Activated T-cell treated with anti-CD3 and anti-CD28 coated beads, Interleukin-2, amount 50 U/mL, for 1 hour (primary cell): Measurements from ENCODE around the gene SHISA3.
"Not testable (repeated sequence)": the region's sequence is repeated elsewhere in the genome, so short reads cannot be mapped to it uniquely, and the experiment has no call there.

ENCODE experiments used
- DNase-seq: peaks from one replicate; pipeline ENCODE4 v3.0.0-alpha.2; 2020

Gene SHISA3

DNA sequence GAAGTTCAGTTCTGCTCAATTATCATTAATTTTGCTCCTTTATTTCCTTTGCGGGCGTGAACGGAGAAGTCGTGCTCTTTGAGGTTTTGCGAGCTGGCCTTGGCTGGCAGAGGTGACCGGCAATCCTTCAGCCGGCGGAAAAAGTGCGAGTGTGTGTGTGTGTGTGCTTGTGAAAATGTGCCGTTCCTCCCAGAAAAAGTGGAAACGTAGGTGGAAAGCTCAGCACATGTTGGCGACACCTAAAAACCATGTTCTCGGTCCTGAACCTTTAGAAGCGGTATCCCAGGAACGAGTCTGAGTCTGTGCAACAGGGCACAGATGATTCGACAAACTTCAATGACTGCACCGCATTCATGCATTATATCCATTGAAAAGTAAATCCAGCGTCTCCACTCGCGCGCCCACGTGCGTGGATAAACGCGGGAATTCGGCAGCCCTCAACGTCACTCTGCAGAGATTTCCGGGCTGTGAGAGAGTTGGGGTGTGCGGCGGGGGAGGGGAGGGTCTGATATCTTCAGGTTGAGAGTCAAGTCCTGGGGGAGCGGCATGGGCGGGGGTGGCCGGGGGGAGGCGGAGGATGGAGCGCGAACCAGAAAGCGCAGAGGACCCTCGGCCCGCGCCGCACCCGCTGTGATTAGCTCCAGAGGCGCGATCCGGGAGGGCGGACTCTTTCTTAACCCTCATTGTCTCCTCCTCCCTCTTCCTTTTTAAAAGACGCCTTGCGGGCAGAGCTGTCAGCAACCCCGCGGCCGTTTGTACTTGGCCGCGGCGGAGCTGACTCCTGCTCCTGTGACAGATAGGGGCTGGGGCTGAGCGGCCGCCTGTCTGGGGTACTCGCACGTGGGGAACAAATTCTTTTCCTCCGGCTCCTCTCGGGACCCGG is at the start of gene SHISA3:
Gene SHISA3, plus strand, starts transcription at position 737 of the 883 bp plus-strand sequence. CDS start 569 bp downstream, outside the sequence.
- DNase-seq: no peak

- DNase-seq: no peak
Observed at GRCh38 chr4:42348247-42348646, 49.0 kb upstream of the SHISA3 start.

DNA sequence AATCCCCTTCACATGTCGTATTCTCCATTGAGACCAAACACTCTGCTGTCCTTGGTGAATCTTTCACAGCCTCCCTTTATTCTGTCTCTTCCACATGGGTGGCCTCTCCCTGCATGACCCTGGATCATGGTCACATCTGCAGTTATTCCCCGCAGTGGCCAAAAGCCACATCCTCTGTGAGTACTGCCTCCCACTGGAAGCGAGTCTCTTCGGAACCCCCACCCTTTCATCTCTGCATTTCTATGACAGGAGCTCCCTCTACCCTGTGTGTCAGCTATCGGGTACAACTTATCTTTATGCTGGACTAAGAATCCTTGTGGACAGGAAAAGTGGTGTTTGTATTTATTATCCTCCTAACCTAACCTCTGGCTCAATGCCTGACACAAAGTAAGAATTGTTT is 48.6 kb upstream of the SHISA3 start:
- DNase-seq: no peak

- no peak for DNase-seq
Observed at GRCh38 chr4:42350611-42351182, 46.6 kb upstream of the SHISA3 start.

DNA sequence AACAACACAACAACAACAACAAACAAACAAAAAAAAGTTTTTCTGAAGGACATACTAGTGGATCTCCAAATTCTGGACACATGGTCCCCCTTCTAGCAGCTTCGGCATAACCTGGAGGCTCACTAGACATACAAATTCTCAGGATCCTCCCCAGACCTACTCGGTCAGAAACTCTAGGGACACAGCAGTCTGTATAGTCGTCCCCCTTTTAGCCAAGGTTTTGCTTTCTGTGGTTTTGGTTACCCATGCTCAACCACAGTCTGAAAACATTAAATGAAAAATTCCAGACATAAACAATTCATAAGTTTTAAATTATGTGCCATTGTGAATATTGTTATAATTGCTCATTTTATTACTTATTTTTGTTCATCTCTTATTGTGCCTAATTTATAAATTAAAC is 45.2 kb upstream of the SHISA3 start:
- no peak for DNase-seq

DNA sequence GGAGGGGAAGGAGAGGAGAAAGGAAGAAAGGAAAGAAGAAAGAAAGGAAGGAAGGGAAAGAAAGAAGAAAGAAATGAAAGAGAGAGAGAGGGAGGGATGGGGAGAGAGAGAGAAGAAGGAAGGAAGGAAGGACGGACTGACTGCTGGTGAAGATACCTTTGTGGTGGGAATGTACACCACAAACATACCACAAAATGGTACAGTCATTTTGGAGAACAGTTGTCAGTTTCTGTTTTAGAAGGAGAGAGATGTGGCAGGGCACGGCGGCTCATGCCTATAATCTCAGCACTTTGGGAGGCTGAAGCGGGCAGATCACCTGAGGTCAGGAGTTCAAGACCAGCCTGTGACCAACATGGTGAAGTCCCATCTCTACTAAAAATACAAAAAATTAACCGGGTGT is 40.0 kb upstream of the SHISA3 start:
- DNase-seq: no peak

DNA sequence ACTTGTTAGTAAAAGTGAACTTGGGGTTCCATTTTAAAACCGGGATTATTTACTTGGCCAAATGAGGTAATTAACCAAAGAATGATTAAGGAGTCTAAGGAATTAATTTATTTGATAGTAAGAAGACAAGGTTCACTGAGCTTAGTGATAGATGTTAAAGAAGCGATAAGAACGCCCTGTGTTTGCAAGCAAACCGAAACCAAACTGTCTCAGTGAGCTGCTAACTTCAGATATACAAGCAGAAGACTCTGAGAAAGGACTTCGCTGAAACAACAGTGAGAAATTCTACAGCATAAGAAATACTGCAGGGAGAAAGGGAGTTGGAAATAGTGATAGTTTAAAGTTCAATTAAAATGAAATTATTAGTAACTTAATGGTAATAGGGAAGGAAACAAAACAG is 37.6 kb upstream of the SHISA3 start:
- DNase-seq: no peak

- no peak for DNase-seq
Observed at GRCh38 chr4:42360256-42360669, 37.0 kb upstream of the SHISA3 start.

DNA sequence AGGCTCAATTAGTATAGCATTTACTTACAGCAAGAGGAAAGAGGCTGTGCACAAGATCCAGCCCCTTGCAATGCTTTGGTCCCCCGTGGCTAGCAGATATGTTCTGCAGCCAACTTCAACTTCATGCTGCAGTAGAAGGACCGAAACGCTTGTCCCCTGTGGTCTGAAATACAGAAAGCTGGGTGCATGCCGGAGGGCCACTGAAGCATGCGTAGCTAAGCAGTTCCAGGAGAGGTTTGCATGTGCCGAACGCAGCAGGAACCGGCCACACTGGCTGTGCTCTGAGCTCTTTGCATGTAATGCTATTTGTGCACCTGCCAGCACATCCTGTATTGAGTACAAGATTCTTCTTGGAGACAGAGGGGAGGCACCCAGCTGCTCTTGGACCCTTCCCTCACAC is 35.8 kb upstream of the SHISA3 start:
- DNase-seq: no peak

GRCh38 chr4:42362591-42362990 is 34.7 kb upstream of the SHISA3 start:
- DNase-seq: no peak

DNA sequence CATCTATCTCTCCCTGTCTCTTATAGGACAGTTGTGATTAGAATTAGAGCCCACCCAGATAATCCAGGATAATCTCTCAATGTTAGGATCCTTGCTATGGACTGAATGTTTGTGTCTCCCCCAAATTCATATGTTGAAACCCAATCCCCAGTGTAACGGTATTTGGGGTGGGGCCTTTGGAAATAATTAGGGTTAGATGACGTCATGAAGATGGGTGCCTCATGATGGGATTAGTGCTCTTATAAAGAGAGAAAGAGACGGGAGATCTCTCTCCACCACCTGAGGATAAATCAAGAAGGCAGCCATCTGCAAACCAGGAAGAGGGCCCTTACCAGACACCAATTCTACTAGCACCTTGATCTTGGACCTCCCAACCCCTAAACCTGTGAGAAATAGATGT is 33.7 kb upstream of the SHISA3 start:
- no peak for DNase-seq

- no peak for DNase-seq
Observed at GRCh38 chr4:42364266-42365053, 32.8 kb upstream of the SHISA3 start.

DNA sequence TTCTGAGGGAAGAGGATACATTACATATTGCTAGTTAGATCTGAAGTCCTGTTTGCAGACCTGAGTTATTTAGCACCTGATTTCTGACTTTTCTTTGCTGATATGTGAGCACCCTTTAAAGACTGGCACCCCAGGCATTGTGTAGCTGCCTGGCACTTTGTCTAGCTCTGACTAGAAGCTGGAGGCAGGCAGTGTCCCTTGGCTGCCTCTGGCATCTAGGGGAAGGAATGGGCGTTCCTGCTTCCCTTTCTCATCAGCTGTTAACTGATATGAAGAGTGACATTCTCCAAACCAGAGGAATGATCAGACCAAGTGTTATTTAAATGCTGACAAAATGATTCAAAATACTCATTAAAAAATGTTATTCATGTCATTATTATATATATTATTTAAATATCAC is 30.3 kb upstream of the SHISA3 start:
- no peak for DNase-seq

- no peak for DNase-seq
Observed at GRCh38 chr4:42369489-42369888, 27.8 kb upstream of the SHISA3 start.

- DNase-seq: no peak
Observed at GRCh38 chr4:42371305-42372252, 25.7 kb upstream of the SHISA3 start.

GRCh38 chr4:42372303-42372702 is 25.0 kb upstream of the SHISA3 start:
- not testable (repeated sequence) for DNase-seq

DNA sequence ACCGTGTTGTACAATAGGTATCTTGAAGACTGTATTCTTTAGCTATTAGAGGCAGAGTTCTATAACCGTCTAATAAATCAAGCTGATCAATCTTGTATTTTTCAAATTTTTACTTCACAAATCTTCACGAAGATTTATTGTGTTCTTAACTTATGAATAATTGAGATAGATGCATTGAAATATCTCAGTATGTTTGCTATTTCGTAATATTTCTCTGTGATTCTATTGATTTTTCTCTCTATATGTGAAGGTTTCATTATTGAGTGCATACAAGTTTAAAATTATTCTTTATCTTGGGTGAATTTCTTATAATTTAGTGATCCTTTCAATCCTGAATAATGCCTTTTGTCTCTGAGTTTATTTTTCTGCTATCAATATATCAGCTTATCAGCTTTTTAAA is 19.8 kb upstream of the SHISA3 start:
- no peak for DNase-seq

DNA sequence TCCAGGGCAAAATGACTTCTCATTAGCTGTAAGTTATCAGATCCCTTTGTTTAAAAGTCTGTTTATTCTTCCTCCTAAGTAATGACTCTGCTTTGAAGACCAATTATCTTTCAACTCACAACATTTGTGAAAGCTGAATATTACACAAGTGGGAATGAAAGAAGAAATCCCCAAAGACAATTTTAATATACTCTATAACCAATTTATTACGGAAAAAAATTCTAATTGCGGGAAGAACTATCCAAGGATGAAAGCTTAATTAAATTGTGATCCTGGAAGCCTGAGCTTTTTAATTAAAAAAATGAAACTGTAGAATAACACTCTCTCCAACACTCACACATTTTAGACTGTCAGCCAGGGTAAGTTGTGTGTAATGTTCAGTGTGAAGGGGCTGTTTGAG is 15.6 kb upstream of the SHISA3 start:
- DNase-seq: no peak

DNA sequence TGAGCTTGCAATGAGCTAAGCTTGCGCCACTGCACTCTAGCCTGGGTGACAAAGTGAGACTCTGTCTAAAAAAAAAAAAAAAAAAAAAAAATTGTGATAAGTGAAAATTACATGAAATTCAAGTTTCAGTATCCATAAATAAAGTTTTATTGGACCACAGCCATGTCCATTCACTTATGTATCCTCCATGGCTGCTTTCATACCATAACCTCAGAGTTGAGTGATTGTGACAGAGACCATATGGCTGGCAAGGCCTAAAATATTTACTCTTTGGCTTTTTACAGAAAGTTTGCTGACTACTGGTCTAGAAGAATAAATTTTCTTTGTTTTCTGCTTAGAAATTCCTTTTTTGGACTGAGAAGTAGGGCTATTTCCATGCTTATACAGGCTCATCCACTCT is 11.8 kb upstream of the SHISA3 start:
- no peak for DNase-seq

DNA sequence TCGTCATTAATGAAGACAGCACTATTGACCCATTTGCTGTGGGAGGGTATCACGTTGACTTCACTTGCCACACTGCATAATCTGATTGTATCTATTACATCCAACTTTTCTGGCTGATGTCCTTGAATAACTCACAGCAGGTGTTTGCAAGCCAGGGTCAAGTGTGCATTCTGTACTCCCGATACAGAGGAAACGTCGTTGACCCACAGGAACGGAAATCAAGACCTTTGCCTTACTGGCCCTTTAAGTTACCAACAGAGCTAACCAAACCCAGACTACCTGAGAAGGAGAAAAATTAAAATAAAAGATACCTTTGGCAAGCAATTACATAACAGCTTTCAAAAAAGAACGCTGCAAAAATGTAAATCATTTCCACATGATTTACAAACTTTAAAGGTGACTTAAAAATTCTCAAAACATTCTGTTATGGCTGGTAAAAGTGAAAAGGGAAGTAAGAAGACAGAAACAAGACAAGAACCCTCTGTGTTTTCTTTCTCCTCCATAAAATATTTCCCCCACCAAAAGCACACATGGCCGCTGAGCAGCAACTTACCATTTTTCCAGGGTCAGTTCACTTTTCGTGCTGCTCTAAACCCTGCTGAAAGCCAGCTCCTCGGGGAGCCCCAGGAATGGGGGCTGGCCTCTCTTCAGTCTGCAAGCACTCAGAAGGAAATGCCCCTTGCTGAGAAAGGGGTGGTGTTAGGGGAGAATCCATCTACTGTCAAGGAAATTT is 6.5 kb upstream of the SHISA3 start:
- DNase-seq: no peak

GRCh38 chr4:42391355-42391664 is 6.0 kb upstream of the SHISA3 start:
- DNase-seq: no peak

DNA sequence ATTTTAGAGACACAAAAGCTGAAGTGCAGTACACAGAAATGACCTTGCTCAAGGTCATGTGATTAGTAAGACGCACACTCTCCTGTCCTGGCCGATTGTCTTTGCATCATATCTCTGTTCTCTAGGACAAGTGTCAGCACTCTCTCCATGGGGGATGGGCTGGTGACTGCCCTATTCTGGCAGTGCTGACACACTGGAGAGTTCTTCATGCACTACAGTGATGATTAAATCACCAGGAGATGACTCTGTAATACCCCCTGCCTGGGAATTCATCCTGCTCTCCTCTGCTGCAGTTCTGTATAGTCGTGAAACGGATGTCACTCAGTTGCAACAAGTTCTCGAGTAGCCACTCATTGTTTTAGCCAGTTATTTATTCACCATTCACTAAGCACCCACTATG is 5.3 kb upstream of the SHISA3 start:
- DNase-seq: no peak
